ENCODE measurements around the gene CD200R1L. TPM values are rescaled to one million over a fixed set of nuclear protein-coding genes. Genes with fewer than 3 reads are reported as not detected.
A peak's percentile ranks its signal among the peaks of the same experiment; 100 is the strongest.

The CD200R1L gene
- total and polyA plus RNA-seq, 12 donors: not detected

DNA sequence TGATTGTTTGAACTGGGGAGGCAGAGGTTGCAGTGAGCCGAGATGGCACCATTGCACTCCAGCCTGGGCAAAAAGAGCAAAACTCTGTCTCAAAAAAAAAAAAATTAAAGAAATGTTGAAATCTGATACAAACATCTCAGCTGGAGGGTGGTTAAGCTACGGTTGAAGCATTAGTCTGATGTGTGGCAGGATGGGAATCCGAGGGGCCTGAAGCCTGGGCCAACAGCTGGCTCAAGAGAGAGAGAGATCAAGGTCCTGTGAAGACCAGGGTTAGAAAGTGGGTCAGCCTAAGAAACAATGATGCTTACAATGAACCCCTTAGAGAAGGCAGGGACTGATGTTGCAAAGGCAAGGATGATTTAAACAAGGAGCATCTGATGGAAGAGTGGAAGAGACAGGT lies 69.8 kb downstream of the CD200R1L start:
- TF ChIP-seq, protein P1, sequence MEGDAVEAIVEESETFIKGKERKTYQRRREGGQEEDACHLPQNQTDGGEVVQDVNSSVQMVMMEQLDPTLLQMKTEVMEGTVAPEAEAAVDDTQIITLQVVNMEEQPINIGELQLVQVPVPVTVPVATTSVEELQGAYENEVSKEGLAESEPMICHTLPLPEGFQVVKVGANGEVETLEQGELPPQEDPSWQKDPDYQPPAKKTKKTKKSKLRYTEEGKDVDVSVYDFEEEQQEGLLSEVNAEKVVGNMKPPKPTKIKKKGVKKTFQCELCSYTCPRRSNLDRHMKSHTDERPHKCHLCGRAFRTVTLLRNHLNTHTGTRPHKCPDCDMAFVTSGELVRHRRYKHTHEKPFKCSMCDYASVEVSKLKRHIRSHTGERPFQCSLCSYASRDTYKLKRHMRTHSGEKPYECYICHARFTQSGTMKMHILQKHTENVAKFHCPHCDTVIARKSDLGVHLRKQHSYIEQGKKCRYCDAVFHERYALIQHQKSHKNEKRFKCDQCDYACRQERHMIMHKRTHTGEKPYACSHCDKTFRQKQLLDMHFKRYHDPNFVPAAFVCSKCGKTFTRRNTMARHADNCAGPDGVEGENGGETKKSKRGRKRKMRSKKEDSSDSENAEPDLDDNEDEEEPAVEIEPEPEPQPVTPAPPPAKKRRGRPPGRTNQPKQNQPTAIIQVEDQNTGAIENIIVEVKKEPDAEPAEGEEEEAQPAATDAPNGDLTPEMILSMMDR (IDR thresholded peaks at IDR 0.05): no peak
- TF ChIP-seq POLR2A (IDR thresholded peaks at IDR 0.05): no peak
- Histone ChIP-seq H3K36me3 (replicated peaks in 1 of 2) (no peaks in the 10 kb centered on the region), H3K4me3 (no peak overlapping the region), H3K27ac (no peak overlapping the region), H3K4me1 (replicated peaks in 1 of 2) (peaks cover 0 to 12% of the 10 kb centered on the region in 2 donors), H3K9me3 (replicated peaks in 1 of 3) (no peaks in the 10 kb centered on the region), H3K27me3 (peaks cover 6% of the 10 kb centered on the region)
- no peak for DNase-seq
- WGBS, 4 donors: 76 to 86% (median 79%) methylated on average over 3 of the region's 3 CpGs
- intact Hi-C loops (cut with DNase I): no loop called here

DNA sequence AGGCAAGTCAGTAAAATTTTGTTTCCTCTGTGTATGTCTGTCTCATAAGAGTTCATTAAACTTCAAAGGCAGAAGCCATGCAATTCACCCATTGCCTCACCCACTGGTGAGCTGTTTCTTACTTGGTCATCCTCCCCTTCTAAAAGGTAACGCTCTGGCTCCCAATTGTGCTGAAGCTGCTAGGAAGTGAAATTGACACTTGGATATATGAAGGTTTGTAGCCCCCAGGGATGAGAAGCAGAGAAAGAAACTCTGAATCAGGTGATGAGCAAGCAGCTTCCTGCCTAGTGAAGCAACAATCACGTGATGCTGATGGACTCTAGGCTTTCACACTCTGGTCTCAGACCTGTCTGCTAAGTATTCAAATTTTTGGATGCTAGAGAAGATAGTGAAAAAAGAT lies 70.7 kb downstream of the CD200R1L start:
- TF ChIP-seq, protein P1 (IDR thresholded peaks at IDR 0.05): no peak
- no peak for TF ChIP-seq POLR2A (IDR thresholded peaks at IDR 0.05)
- intact Hi-C loops (cut with DNase I): no loop called here
- Histone ChIP-seq H3K9me3 (replicated peaks in 1 of 3) (no peaks in the 10 kb centered on the region), H3K4me3 (no peak overlapping the region), H3K27ac (no peak overlapping the region), H3K4me1 (replicated peaks in 1 of 2) (peaks cover 0 to 12% of the 10 kb centered on the region in 2 donors), H3K27me3 (peaks cover 6% of the 10 kb centered on the region), H3K36me3 (replicated peaks in 1 of 2) (no peaks in the 10 kb centered on the region)
- no peak for DNase-seq
- WGBS, 4 donors: 61 to 71% (median 67%) methylated on average over 2 of the region's 2 CpGs

DNA sequence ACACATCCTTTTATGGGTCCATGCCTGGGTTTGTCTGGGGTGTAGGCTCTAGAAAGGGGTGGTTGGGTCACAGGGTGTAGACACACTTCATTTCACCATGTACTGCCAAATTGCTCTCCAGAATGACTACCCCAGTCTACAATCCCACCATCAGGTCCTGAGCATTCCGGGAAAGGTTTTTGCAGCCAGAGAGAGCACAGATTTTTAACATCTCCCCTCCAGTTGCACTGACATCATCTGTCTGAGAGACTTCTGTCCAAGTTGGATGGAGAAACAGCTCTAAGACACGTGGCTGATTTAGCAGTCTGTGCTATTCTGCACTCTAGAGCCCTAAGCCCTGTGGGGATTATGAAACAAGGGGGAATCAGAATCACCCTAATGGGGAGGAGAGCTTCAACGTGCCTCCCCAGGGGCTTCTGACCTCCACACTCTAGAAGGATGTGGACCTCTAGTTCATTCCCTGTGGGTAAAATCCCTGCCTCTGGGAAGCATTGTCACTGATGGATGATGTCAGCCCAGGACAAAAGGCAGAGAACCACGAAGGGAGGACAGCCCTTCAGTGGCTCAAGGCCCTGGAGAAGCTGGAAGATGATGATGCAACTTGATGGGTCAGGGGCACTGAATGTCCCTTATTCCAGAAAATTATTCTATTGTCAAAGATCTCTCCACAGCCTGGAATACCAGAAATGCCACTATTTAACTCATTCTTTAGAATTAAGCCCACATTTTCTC lies 71.5 kb downstream of the CD200R1L start:
- TF ChIP-seq POLR2A (IDR thresholded peaks at IDR 0.05): no peak
- TF ChIP-seq, protein P1 (IDR thresholded peaks at IDR 0.05): no peak
- intact Hi-C loops (cut with DNase I): no loop called here
- H3K36me3 ChIP-seq (replicated peaks in 1 of 2): no peaks in the 10 kb centered on the region
- WGBS, 4 donors: 26 to 51% (median 46%) methylated on average over 2 to 4 of the region's 4 CpGs
- no peak overlapping the region for H3K4me3 ChIP-seq
- H3K27ac ChIP-seq: peak overlapping the region in 1 of 5 donors; percentile 4
- peaks cover 0 to 12% of the 10 kb centered on the region in 2 donors for H3K4me1 ChIP-seq (replicated peaks in 1 of 2)
- DNase-seq: peak in 1 of 7 donors; percentile 34
- peaks cover 6% of the 10 kb centered on the region for H3K27me3 ChIP-seq
- no peaks in the 10 kb centered on the region for H3K9me3 ChIP-seq (replicated peaks in 1 of 3)

DNA sequence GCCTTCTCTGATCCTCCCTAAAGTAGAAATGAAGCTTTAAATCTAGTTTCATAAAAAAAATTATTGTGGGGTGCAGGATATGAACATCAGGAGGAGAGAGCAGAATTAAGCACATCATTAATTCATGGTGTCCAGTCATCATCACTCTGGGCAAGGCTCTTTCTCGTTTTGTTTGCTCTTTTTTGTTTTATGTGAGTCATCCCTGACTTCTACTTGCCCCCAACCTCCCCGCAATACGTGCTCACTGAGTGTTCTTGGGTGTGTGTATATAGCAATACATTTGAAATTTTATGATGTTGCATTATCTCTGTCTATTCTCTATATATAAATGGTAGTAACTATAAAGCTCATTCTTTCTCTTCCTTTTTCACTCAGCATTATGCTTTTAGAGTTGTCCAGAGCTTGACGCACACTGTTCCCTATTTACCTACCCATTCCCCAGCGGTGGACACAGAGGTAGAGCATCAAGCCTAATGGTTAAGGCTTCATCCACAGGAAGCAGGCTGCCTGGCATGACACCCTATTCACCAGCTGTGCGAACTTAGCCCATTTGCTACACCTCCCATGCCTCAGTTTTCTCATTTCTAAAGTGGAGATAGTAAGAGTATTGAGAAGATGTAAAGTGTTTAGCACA lies 72.3 kb downstream of the CD200R1L start:
- H3K9me3 ChIP-seq (replicated peaks in 1 of 3): no peaks in the 10 kb centered on the region
- H3K27me3 ChIP-seq: peaks cover 6% of the 10 kb centered on the region
- no peak overlapping the region for H3K27ac ChIP-seq
- no peak overlapping the region for H3K4me3 ChIP-seq
- H3K4me1 ChIP-seq (replicated peaks in 1 of 2): peaks cover 0 to 12% of the 10 kb centered on the region in 2 donors
- WGBS, 4 donors: 63 to 77% (median 67%) methylated on average over 6 of the region's 6 CpGs
- TF ChIP-seq, protein P1 (IDR thresholded peaks at IDR 0.05): no peak
- TF ChIP-seq POLR2A (IDR thresholded peaks at IDR 0.05): no peak
- no peaks in the 10 kb centered on the region for H3K36me3 ChIP-seq (replicated peaks in 1 of 2)
- DNase-seq: no peak
- intact Hi-C loops (cut with DNase I): no loop called here
